NCI-H2227 (cell line): ENCODE results near the gene INTS11.

Experiments used
- DNase-seq: peaks from one replicate; lab custom pipeline; 2025; ENCODE audit not compliant: unreplicated experiment; lab: John Stamatoyannopoulos, UW

The INTS11 gene

GRCh38 chr1:1345384-1345783 lies 20.9 kb upstream of the INTS11 start:
- DNase-seq = no peak

- no peak for DNase-seq
Observed at GRCh38 chr1:1344655-1345361, 20.3 kb upstream of the INTS11 start.

- DNase-seq = no peak
Observed at GRCh38 chr1:1343811-1344421, 19.5 kb upstream of the INTS11 start.

- no peak for DNase-seq
Observed at GRCh38 chr1:1342584-1343115, 18.2 kb upstream of the INTS11 start.

- DNase-seq = no peak
Observed at GRCh38 chr1:1342061-1342562, 17.7 kb upstream of the INTS11 start.

- no peak for DNase-seq
Observed at GRCh38 chr1:1341549-1342021, 17.1 kb upstream of the INTS11 start.

GRCh38 chr1:1340791-1341548 lies 16.5 kb upstream of the INTS11 start:
- no peak for DNase-seq

GRCh38 chr1:1340185-1340584 lies 15.7 kb upstream of the INTS11 start:
- DNase-seq = no peak

- DNase-seq = no peak
Observed at GRCh38 chr1:1338278-1338677, 13.8 kb upstream of the INTS11 start.

- DNase-seq = no peak
Observed at GRCh38 chr1:1337793-1338147, 13.3 kb upstream of the INTS11 start.

- DNase-seq = no peak
Observed at GRCh38 chr1:1336931-1337792, 12.7 kb upstream of the INTS11 start.

GRCh38 chr1:1336446-1336845 lies 12.0 kb upstream of the INTS11 start:
- DNase-seq = no peak

GRCh38 chr1:1335792-1336248 lies 11.4 kb upstream of the INTS11 start:
- DNase-seq = no peak

GRCh38 chr1:1335283-1335682 lies 10.8 kb upstream of the INTS11 start:
- DNase-seq = no peak

- no peak for DNase-seq
Observed at GRCh38 chr1:1334835-1335234, 10.4 kb upstream of the INTS11 start.

- DNase-seq = no peak
Observed at GRCh38 chr1:1333551-1334241, 9.2 kb upstream of the INTS11 start.

GRCh38 chr1:1332774-1333480 lies 8.5 kb upstream of the INTS11 start:
- DNase-seq = no peak

- DNase-seq = no peak
Observed at GRCh38 chr1:1332031-1332755, 7.7 kb upstream of the INTS11 start.
